Spleen (tissue), 11 donors: Measurements from ENCODE around the gene BRMS1. TPM values are rescaled to one million over a fixed set of nuclear protein-coding genes. Genes with fewer than 3 reads are reported as not detected.

Experiments used
- DNase-seq: peaks from one replicate; pipeline ENCODE4 v3.0.0-alpha.2; 2020
- H3K27ac ChIP-seq, 8 donors: fragments of 200-600 bp; sonication (generic) in 7 of 8; 1 replicate in 4 of 8; 2 replicates in 4 of 8; pipeline versions ENCODE4 v1.5.0 to v1.8.0; 2016 to 2021; ENCODE audit warnings: inconsistent platforms in 4 of 8, mild to moderate bottlenecking in 4 of 8, moderate library complexity in 1 of 8
- H3K27me3 ChIP-seq, 7 donors: fragments of 200-600 bp; sonication (generic) in 6 of 7; replicated peaks in 1 of 7; 1 replicate in 4 of 7; 2 replicates in 3 of 7; pipeline versions ENCODE4 v1.5.0 to v1.8.0; 2016 to 2021; ENCODE audit warnings: inconsistent platforms in 3 of 7, mild to moderate bottlenecking in 1 of 7
- H3K36me3 ChIP-seq, 6 donors: fragments of 200-600 bp; sonication (generic) in 5 of 6; 1 replicate in 4 of 6; 2 replicates in 2 of 6; pipeline versions ENCODE4 v1.5.0 to v1.8.0; 2016 to 2021; ENCODE audit warnings: inconsistent platforms in 2 of 6
- H3K4me1 ChIP-seq, 6 donors: fragments of 200-600 bp; sonication (generic) in 5 of 6; 1 replicate in 3 of 6; 2 replicates in 3 of 6; pipeline versions ENCODE4 v1.5.0 to v1.8.0; 2016 to 2021; ENCODE audit warnings: inconsistent platforms in 3 of 6
- H3K4me3 ChIP-seq, 8 donors: fragments of 200-600 bp; sonication (generic) in 7 of 8; 1 replicate in 4 of 8; 2 replicates in 4 of 8; pipeline versions ENCODE4 v1.5.0 to v1.8.0; 2016 to 2021; ENCODE audit warnings: inconsistent platforms in 4 of 8, mild to moderate bottlenecking in 4 of 8, moderate library complexity in 2 of 8
- H3K9me3 ChIP-seq, 8 donors: fragments of 200-600 bp; sonication (generic) in 7 of 8; 1 replicate in 4 of 8; 2 replicates in 4 of 8; pipeline versions ENCODE4 v1.5.0 to v1.8.0; 2016 to 2021; ENCODE audit warnings: inconsistent platforms in 4 of 8
- CTCF ChIP-seq, 11 experiments: fragments of 200-600 bp in 7 of 11; fragments of 450-650 bp in 4 of 11; sonication (generic) in 4 of 11; IDR thresholded peaks in 8 of 11; conservative IDR thresholded peaks in 3 of 11; 1 replicate in 7 of 11; 2 replicates in 4 of 11; pipeline versions ENCODE4 v1.4.0 to v1.8.0; 2016 to 2021; ENCODE audit warnings: antibody characterized with exemption in 11 of 11, inconsistent platforms in 4 of 11, mild to moderate bottlenecking in 1 of 11
- POLR2A ChIP-seq, 3 donors: fragments of 450-650 bp; IDR thresholded peaks; one replicate each; pipeline ENCODE4 v1.5.1; 2017; ENCODE audit warnings: antibody characterized with exemption in 3 of 3, mild to moderate bottlenecking in 1 of 3
- POLR2AphosphoS5 ChIP-seq, 3 donors: sonication (generic); formaldehyde crosslinking; IDR thresholded peaks; one replicate each; pipeline ENCODE4 v1.5.1; 2017; ENCODE audit warnings: antibody characterized with exemption in 3 of 3
- WGBS, 5 donors: extraction: QIAGEN DNeasy Blood & Tissue Kit in 3 of 5; methylation state at CpG; one replicate each; pipeline versions ENCODE4 v1.1.5 to v1.1.7; 2013 to 2018; 5-methylcytosine and 5-hydroxymethylcytosine counted together
- intact Hi-C: fragments of 100-400 bp; cut with DNase I; formaldehyde crosslinking; loops from one replicate; pipeline ENCODE4 v1.15.0; 2023; ENCODE audit warnings: low total_unique reads
- polyA plus RNA-seq, 3 donors: library from polyadenylated mRNA; stranded (reverse); fragments of 200-250 nt; gene quantifications; one replicate each; pipeline ENCODE4 v1.2.1, GENCODE V29; 2013
- small RNA-seq, 4 donors: library from RNA; depleted of rRNA; stranded (forward); fragments of <200 nt; gene quantifications; one replicate each; pipeline ENCODE3, GENCODE V24; 2016
- total RNA-seq, 7 donors: library from RNA; depleted of rRNA in 3 of 7; stranded (reverse); fragments of >200 nt in 3 of 7; fragmentation: NEBNext Ultra II Directional in 4 of 7; extraction: Animal tissue kit (Norgen Biotek cat#: 25700) in 4 of 7; gene quantifications; one replicate each; pipeline versions ENCODE4 v1.1.0 to v1.2.1, GENCODE V29; 2016 to 2021
- donor health status: healthy with polysubstance abuse.
- donor health status: DM: no; HTN: no; CAD: no; lungs with moderate emphysema.
- donor health status: DM: no; HTN: no; CAD: no.
- donor health status: Bipolar disorder and iron deficiency.
- donor health status: healthy.
- donor health status: DM: no; HTN: no; CAD: no.
- donor health status: DM: yes; HTN: yes; CAD: no.

BRMS1 gene
- total and polyA plus RNA-seq, 10 donors, result 32.3 to 90.6 (median 42.8) TPM

GRCh38 chr11:66289548-66290329 is 55.2 kb downstream of the BRMS1 start:
- TF ChIP-seq POLR2A (IDR thresholded peaks at IDR 0.05), result no peak
- no peak for TF ChIP-seq CTCF (IDR thresholded peaks at IDR 0.05 in 8 of 11, conservative IDR thresholded peaks at IDR 0.05 in 3 of 11)
- TF ChIP-seq POLR2AphosphoS5 (IDR thresholded peaks at IDR 0.05), result no peak
- intact Hi-C loops, result no loop called here
- H3K9me3 ChIP-seq, result no peaks in the 10 kb centered on the region
- WGBS, 5 donors, result 12 to 21% (median 13%) methylated on average over 26 to 36 of the region's 36 CpGs
- H3K27me3 ChIP-seq, result peaks cover 0 to 48% (median 32%) of the 10 kb centered on the region in 7 donors
- H3K4me3 ChIP-seq, result peak overlapping the region; percentile 53 to 96 (median 86)
- H3K4me1 ChIP-seq, result peaks cover 18 to 70% (median 42%) of the 10 kb centered on the region in 6 donors
- peaks cover 0 to 15% (median 4%) of the 10 kb centered on the region in 6 donors for H3K36me3 ChIP-seq
- DNase-seq, result no peak
- H3K27ac ChIP-seq, result peak overlapping the region; percentile 51 to 96 (median 95)

DNA sequence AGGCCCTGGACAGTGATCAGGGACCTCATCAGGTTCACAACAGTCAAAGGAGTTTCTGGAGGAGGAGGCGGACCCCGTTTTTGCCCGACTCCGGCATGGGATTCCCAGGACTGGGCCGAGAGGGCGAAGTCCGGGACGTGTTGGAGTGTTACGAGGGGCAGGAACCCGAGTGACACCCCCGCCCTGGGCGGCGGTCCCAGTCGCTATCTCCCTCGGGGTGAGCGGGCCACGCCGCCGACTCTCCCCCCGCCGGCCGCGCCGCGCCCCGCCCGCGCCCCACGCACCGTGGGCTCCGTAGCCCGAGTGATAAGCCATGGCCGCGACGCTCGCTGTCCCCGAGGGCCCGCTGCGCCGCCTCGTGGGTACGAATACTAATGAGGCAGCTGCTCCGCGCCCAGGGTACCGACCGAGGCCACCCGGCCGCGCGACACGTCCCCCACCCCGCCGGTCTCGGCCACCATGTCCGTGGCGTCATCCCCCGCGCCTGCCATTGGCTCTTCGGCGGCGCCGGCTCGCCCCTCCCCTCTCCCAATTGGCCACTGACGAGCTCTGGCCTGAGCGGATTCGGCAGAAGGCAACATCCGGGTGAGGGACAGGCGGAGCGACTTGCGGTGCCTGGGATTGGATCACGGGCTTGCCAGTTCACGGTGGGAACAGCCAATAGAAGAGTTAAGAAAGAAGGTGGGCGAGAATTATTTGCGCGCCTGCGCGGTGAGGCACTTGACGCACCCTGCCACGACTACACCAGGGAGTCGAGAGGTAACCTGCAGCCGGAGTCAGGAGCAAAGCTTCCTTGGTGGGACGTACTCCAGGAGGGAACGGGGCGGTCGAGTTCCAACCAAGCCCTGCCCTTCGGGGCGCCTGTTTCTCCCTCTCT is 56.0 kb downstream of the BRMS1 start, which contains the start of gene YIF1A:
YIF1A (minus strand) TSS at position 473 of the 877 bp plus-strand sequence; CDS start at position 315, 158 bp downstream.
- peak within 1 kb of the TSS; percentile 68 to 96 (median 86) for H3K4me3 ChIP-seq
- no peaks in the 10 kb centered on the region for H3K9me3 ChIP-seq
- 0 to 1% (median 0%) methylated on average over 24 to 87 of the region's 87 CpGs for WGBS, 5 donors
- peaks cover 18 to 70% (median 42%) of the 10 kb centered on the region in 6 donors for H3K4me1 ChIP-seq
- peaks cover 0 to 39% (median 27%) of the 10 kb centered on the region in 7 donors for H3K27me3 ChIP-seq
- H3K27ac ChIP-seq, result peak within 1 kb of the TSS; percentile 93 to 96 (median 95)
- TF ChIP-seq CTCF (IDR thresholded peaks at IDR 0.05 in 8 of 11, conservative IDR thresholded peaks at IDR 0.05 in 3 of 11) (peak in 5 of 11 experiments; percentile 9 to 51 (median 32)), POLR2A (IDR thresholded peaks at IDR 0.05) (peak in 2 of 3 donors; percentile 60 to 83), POLR2AphosphoS5 (IDR thresholded peaks at IDR 0.05) (peak; percentile 97 to 98 (median 98))
- peak; percentile 99 for DNase-seq
- intact Hi-C loops, result no loop called here
- peaks cover 0 to 23% (median 6%) of the 10 kb centered on the region in 6 donors for H3K36me3 ChIP-seq

DNA sequence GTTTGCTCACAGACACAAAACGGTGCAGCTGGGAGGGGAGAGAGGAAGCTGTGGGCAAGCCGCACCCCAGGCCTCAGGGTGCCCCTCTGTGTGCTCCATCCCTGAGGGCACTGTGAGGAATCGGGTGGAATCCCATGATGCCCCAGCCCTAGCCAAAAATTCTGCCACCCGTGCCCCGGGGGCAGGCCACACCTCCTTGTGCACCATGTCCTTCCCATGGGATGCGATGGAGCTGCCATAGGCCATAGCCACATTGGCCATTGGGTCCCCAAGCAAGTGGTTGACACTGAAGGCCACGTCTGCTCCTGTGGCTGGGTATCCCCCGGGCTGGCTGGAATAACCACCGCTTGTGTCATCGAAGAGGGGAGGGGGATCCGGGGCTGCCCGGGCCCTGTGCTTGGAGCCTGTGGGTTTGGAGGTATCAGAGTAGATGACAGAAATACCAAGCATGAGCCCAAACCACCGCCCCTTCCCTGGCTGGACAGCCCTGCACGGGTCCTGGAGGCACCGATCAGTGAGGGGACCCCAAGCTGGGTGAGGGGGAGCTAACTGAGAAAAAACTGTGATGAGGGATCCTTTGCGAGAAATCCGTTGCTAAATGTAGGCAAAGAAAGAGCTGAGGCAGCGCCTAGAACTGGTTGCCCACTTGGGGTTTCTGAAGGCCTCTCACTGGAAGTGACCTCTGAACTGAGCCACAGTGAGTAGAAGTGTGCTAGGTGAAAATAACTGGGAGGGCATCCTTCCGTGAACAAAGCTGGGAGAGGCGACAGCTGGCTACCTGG is 56.8 kb downstream of the BRMS1 start:
- intact Hi-C loops, result no loop called here
- 40 to 55% (median 45%) methylated on average over 16 to 20 of the region's 20 CpGs for WGBS, 5 donors

More for the DNA sequence above, 56.8 kb downstream of the BRMS1 start:
- Histone ChIP-seq H3K9me3 (no peaks in the 10 kb centered on the region), H3K27ac (peak overlapping the region in 7 of 8 donors; percentile 93 to 96 (median 95)), H3K4me3 (peak overlapping the region; percentile 68 to 96 (median 86)), H3K36me3 (peaks cover 0 to 27% (median 6%) of the 10 kb centered on the region in 6 donors), H3K27me3 (peaks cover 0 to 31% (median 22%) of the 10 kb centered on the region in 7 donors), H3K4me1 (peaks cover 18 to 78% (median 44%) of the 10 kb centered on the region in 6 donors)
- peak in 1 of 3 donors; percentile 7 for TF ChIP-seq POLR2AphosphoS5 (IDR thresholded peaks at IDR 0.05)
- TF ChIP-seq CTCF (IDR thresholded peaks at IDR 0.05 in 8 of 11, conservative IDR thresholded peaks at IDR 0.05 in 3 of 11), result no peak
- no peak for DNase-seq

Small RNA genes within 50 kb of the gene (small RNA-seq; reads per million reads assigned to genes)
- gene RF00017, result 0 reads per million in 4 donors
- gene RNU1-84P, result 0 reads per million in 4 donors

Other genes with a start within 250 kb of the BRMS1 start
- 10 to 100 TPM in 6 of 7 donors, 1 to 10 TPM in 1; 8.8 to 30.8 (median 18.3) TPM for gene KLC2, start 87.4 kb downstream of the BRMS1 start, total RNA-seq
- gene KLC2, start 87.4 kb downstream of the BRMS1 start, polyA plus RNA-seq, result 10 to 100 TPM in 1 of 3 donors, 1 to 10 TPM in 2; 5.5 to 19.5 (median 7.8) TPM
- 100 to 1,000 TPM; 101 to 130 (median 123) TPM for gene RAB1B, start 76.5 kb downstream of the BRMS1 start, total RNA-seq
- 100 to 1,000 TPM in 1 of 3 donors, 10 to 100 TPM in 2; 66.8 to 150 (median 77.0) TPM for gene RAB1B, start 76.5 kb downstream of the BRMS1 start, polyA plus RNA-seq
- 1 to 10 TPM in 3 of 7 donors, under 1 TPM in 2, not detected in 2; 0.40 to 1.9 (median 1.3) TPM for gene CNIH2, start 66.9 kb downstream of the BRMS1 start, total RNA-seq
- gene CNIH2, start 66.9 kb downstream of the BRMS1 start, polyA plus RNA-seq, result under 1 TPM; 0.20 to 0.57 (median 0.26) TPM
- gene YIF1A, start 56.0 kb downstream of the BRMS1 start, total RNA-seq, result 10 to 100 TPM; 34.7 to 50.4 (median 40.4) TPM
- 10 to 100 TPM; 48.3 to 60.1 (median 49.3) TPM for gene YIF1A, start 56.0 kb downstream of the BRMS1 start, polyA plus RNA-seq
- gene TMEM151A, start 53.2 kb downstream of the BRMS1 start, total RNA-seq, result under 1 TPM in 1 of 7 donors, not detected in 6; 0.34 TPM
- under 1 TPM in 2 of 3 donors, not detected in 1; 0.02 TPM for gene TMEM151A, start 53.2 kb downstream of the BRMS1 start, polyA plus RNA-seq
- gene CD248, start 28.1 kb downstream of the BRMS1 start, total RNA-seq, result 10 to 100 TPM in 2 of 7 donors, 1 to 10 TPM in 5; 4.7 to 15.7 (median 6.5) TPM
- 1 to 10 TPM; 1.7 to 2.7 (median 2.0) TPM for gene CD248, start 28.1 kb downstream of the BRMS1 start, polyA plus RNA-seq
- 10 to 100 TPM in 1 of 7 donors, 1 to 10 TPM in 6; 5.7 to 10.9 (median 8.9) TPM for gene RIN1, start 8.7 kb downstream of the BRMS1 start, total RNA-seq
- gene RIN1, start 8.7 kb downstream of the BRMS1 start, polyA plus RNA-seq, result 1 to 10 TPM; 2.3 to 7.8 (median 7.0) TPM
- gene B4GAT1, start 2.5 kb upstream of the BRMS1 start, total RNA-seq, result 10 to 100 TPM in 5 of 7 donors, 1 to 10 TPM in 2; 6.3 to 23.4 (median 13.9) TPM
- 1 to 10 TPM; 4.3 to 8.9 (median 8.7) TPM for gene B4GAT1, start 2.5 kb upstream of the BRMS1 start, polyA plus RNA-seq
- gene SLC29A2, start 26.7 kb upstream of the BRMS1 start, total RNA-seq, result 1 to 10 TPM; 1.9 to 5.0 (median 4.0) TPM
- gene SLC29A2, start 26.7 kb upstream of the BRMS1 start, polyA plus RNA-seq, result 1 to 10 TPM; 4.8 to 8.4 (median 7.4) TPM
- under 1 TPM in 2 of 7 donors, not detected in 5; 0.25 to 0.72 TPM for gene NPAS4, start 75.9 kb upstream of the BRMS1 start, total RNA-seq
- under 1 TPM in 2 of 3 donors, not detected in 1; 0.11 to 0.22 TPM for gene NPAS4, start 75.9 kb upstream of the BRMS1 start, polyA plus RNA-seq
- 10 to 100 TPM; 25.5 to 41.2 (median 32.6) TPM for gene MRPL11, start 93.7 kb upstream of the BRMS1 start, total RNA-seq
- gene MRPL11, start 93.7 kb upstream of the BRMS1 start, polyA plus RNA-seq, result 10 to 100 TPM; 60.3 to 87.1 (median 72.7) TPM
- 10 to 100 TPM in 5 of 7 donors, 1 to 10 TPM in 2; 4.9 to 14.6 (median 10.7) TPM for gene PELI3, start 121.8 kb upstream of the BRMS1 start, total RNA-seq
- 1 to 10 TPM; 2.4 to 6.4 (median 2.7) TPM for gene PELI3, start 121.8 kb upstream of the BRMS1 start, polyA plus RNA-seq
- gene DPP3, start 135.3 kb upstream of the BRMS1 start, total RNA-seq, result 10 to 100 TPM; 17.9 to 35.5 (median 23.9) TPM
- 10 to 100 TPM; 20.0 to 25.9 (median 20.6) TPM for gene DPP3, start 135.3 kb upstream of the BRMS1 start, polyA plus RNA-seq
- 10 to 100 TPM; 22.2 to 60.5 (median 36.9) TPM for gene BBS1, start 165.5 kb upstream of the BRMS1 start, total RNA-seq
- 1 to 10 TPM; 5.2 to 9.9 (median 5.8) TPM for gene BBS1, start 165.5 kb upstream of the BRMS1 start, polyA plus RNA-seq
- gene ZDHHC24, start 200.9 kb upstream of the BRMS1 start, total RNA-seq, result 10 to 100 TPM; 14.6 to 25.7 (median 23.9) TPM
- gene ZDHHC24, start 200.9 kb upstream of the BRMS1 start, polyA plus RNA-seq, result 10 to 100 TPM in 2 of 3 donors, 1 to 10 TPM in 1; 9.1 to 11.6 (median 10.8) TPM
- under 1 TPM in 4 of 7 donors, not detected in 3; 0.21 to 0.34 (median 0.24) TPM for gene ACTN3, start 201.8 kb upstream of the BRMS1 start, total RNA-seq
- under 1 TPM; 0.05 to 0.13 (median 0.06) TPM for gene ACTN3, start 201.8 kb upstream of the BRMS1 start, polyA plus RNA-seq
- gene CTSF, start 223.5 kb upstream of the BRMS1 start, total RNA-seq, result 10 to 100 TPM; 11.4 to 60.8 (median 46.4) TPM
- 10 to 100 TPM; 23.7 to 26.6 (median 24.0) TPM for gene CTSF, start 223.5 kb upstream of the BRMS1 start, polyA plus RNA-seq
- gene CCDC87, start 248.0 kb upstream of the BRMS1 start, total RNA-seq, result under 1 TPM in 5 of 7 donors, not detected in 2; 0.10 to 0.79 (median 0.17) TPM
- gene CCDC87, start 248.0 kb upstream of the BRMS1 start, polyA plus RNA-seq, result under 1 TPM; 0.04 to 0.08 (median 0.06) TPM
- gene CCS, start 248.1 kb upstream of the BRMS1 start, total RNA-seq, result 10 to 100 TPM; 32.8 to 50.4 (median 40.8) TPM
- gene CCS, start 248.1 kb upstream of the BRMS1 start, polyA plus RNA-seq, result 100 to 1,000 TPM in 2 of 3 donors, 10 to 100 TPM in 1; 91.3 to 161 (median 145) TPM